Measurements from ENCODE around the gene ACTR3. TPM values are rescaled to one million over a fixed set of nuclear protein-coding genes. Genes with fewer than 3 reads are reported as not detected.

The ACTR3 gene
- polyA plus RNA-seq, 12 donors = 77.6 to 134 (median 109) TPM; not detected in 1

DNA sequence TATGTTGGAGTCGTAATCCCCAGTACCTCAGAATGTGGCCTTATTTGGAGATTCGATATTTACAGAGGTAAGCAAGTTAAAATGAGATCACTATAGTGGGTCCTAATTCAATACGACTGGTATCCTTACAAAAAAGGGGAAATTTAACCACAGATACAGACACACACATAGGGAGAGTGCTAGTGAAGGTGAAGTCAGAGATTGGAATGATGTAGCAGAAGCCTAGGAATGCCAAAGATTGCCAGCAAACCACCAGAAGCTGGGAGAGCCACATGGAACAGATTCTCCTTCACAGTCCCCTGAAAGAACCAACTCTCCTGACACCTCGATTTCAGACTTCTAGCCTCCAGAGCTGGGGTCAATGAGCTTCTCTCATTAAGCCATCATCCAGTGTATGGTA, 17.7 kb upstream of the ACTR3 start:
- no peak for DNase-seq

DNA sequence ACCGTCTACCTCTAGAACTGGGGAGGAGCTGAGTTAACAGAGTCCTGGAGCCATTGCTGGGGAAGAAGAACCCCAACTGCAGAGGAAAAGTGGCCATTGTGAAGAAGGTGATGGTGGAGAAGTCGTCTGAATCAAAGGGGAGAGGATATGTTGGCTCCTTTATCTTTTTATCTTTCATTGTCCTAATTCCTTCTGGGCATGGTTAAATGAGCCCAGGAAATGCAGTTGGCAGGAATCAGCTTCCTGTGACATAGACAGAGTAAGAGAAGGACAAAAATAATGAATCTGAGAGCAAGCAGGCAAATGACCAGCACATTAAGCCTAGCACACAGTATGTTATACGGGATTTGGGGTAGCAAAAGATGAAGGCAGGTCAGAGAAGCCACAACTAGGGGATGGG, 16.0 kb upstream of the ACTR3 start:
- no peak for DNase-seq

GRCh38 chr2:113875135-113875534, 14.8 kb upstream of the ACTR3 start:
- no peak for DNase-seq

GRCh38 chr2:113876503-113877387, 13.1 kb upstream of the ACTR3 start:
- no peak for DNase-seq

DNA sequence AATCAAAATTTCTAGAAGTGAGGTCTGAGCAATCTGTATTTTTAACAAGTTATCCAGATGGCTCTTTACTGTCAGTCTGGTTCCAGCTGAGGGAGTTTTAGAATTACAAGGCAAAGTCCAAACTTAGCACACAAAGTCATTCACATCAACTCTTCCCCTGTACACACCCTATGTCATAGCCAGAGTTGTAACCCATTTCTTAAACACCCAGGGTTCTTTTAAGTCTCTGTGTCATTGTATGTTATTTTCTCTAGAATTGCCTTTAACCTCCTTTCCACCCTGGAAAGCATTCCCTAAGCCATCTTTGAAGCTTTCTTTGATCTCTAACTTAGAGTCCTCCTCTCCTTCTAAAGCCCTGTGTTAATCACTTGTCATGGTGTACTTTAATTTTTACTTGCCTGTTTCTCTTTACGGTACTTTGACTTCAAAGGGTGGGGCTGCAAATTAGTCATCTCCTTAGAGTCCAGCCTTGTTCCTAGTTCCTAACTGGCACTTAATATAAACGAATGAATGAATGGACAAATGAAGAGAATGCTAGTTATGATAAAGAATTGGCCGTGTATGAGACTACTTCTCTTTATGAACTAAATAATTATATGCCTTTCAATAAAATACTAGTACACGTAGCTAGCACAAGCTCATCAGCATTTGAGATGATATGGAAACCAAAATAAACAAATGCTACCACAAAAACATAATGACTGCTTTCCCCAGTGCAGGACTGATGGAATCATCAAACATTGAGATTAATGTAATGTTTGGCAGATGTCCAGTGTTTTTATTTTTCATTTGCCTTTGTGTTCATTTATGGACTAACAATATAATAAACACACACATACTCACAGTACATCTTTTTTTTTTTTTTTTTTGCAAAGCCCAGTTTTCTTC, 11.9 kb upstream of the ACTR3 start:
- DNase-seq = no peak

DNA sequence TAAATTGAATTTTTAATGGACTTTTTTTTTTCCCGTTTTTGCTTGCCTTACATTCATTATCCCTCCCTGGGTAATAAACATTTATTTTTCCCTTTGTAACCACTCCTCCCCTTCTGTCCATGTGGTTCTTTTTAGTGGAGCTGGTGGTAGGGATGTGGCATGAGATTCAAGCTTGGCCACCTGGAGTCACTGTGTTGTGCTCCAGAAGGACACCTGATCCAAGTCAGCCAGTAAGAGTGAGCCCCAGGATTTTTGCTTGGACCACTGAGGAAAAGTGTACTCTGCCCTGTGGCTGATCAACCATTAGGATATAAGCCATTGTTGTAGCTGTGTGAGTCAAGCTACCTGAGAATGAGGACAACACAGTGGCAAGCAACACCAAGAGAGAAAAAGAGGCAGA, 11.1 kb upstream of the ACTR3 start:
- no peak for DNase-seq

DNA sequence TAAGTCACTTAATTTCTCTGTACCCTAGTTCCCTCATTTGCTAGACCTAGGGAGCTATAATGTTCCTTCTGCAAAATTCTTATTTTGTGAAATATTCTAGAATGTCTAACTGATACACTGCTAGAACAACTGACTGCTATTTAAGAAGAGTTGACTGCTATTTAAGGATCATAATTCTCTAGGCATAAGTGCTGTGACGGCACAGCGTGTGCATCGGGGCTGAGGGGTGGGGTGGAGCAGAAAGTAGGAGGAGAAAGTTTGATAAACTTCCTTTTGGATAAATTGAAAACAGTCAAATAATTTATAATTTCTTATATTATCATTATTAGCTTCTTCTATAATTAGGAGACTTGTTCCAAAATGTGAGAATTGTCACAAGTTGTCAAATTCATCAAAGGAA, 10.4 kb upstream of the ACTR3 start:
- DNase-seq = no peak

DNA sequence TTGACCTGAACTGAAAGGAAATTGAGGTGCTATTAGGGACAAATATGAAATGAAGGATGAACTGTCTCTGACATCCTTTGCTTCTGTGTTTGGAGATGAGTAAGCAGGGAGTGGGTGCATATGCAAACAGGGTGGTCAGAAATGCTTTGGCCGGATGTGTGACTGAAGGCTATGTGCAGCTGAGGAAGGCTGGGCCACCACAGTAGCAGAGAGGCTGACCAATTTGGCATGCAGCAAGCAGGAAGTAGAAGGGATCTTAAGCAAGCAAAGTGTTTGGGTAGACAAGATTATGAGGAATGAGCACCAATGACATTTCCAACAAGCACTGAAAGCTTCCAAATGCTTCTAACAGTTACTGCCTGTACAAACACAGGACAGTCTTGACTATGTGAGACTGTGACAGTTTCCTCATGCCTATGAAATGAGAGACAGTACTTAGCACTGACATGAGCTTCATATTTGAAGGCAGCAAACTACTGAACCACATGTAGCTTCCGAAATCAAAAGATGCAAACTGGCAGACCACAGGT, 3.3 kb upstream of the ACTR3 start:
- DNase-seq = no peak

GRCh38 chr2:113887009-113887792, 2.7 kb upstream of the ACTR3 start:
- DNase-seq = no peak

DNA sequence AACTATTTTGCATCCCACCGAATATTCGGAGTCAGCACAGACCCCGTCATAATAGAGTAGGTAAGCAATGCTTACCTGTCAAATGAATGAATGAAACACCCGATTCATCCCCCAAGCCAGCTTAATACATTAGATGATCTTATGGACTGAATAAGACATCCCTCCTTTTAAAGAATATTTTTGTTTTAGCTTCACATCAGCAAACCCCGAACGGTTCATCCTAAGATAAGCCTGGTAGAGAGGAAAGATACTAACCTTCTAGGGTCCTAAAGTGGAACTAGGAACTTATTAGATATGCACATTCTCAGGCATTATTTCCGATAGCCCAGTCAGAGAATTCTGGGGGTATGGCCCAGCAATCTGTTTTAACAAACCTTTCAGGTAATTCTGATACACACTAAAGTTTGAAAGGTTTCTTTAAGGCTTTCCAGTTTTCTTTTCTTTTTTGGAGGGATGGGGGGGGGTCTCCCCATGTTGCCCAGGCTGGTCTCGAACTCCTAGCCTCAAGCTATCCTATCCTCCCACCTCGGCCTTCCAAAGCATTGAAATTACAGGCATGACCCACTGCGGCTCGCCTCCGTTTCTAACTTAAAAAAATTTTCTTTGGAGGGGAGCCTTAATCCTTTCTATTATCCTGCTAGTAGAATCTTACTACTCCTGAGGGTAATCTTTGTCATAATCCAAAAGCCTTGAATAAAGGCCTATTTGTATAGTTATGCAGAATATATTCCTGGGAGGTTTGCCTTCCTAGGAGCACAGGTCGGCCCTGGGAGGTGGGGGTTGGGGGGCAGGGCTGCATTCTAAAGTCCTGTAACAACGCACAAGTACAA, 1.0 kb upstream of the ACTR3 start:
- DNase-seq = no peak

- peak; percentile 63 for DNase-seq
These were observed 655 bp downstream of the ACTR3 start for GRCh38 chr2:113890253-113891235.

DNA sequence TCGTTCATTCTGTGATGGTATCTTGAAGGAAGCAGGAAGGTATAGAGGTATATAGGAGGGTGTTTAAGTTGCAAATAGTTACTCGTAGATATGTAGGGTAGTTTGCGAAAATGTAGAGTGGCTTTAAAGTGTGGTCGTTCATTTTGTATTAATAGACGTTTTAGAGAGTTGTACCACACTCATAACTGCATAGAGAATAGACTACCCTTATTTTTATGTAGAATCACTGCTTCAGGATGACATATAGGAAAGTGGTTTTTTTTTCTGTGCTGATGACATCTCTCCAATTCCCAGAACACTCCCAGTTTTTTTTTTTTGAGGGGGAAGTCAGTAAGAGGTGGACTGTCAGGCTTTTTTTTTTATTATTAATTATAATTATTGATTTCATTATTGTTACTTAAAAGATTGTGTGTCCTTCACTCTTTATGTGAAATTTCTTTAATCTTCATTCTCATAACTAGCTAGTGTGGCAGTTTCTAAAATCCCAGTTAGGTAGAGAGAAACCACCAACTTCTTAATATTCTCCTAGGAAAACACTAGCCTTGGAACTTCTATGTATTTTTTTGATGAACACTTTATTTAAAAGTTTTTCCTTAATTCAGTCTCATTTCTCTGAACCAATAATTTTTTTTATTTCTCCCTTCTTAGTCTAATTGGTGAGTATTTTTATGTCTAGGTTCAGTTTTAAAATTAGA, 1.5 kb downstream of the ACTR3 start:
- DNase-seq = no peak

DNA sequence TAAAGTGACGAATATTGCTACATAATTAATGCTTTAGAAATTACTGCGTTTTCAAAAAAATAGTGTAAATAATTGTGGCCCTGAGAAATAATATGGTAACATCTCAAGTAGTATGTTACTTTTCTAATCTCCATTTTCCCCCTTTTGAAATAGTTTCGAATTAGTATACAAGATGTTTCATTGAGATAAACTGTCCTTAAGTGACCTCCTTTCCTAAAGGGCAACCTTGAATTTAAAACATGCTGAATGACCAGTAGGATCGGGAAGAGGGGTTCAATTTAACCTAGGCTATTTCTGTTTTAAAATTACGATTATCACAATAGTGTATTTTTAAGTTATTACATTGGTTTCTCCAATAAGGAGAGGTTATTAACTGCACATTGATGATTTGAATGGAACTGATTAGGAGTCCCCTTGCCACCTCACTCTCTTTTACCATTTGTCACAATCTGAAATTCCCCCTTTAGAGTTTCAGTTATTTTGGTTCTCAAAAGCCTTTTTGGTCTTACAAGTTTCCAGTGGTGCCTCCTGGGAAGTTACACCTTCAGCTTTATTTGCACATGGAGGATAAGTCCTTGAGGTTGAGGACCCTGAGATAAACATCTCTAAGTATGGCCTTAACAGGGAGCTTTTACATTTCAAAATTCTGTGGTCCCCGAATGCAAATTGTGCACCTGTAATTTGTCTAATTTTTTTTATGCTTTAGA, 2.3 kb downstream of the ACTR3 start:
- DNase-seq = no peak

- no peak for DNase-seq
These were observed 4.4 kb downstream of the ACTR3 start for GRCh38 chr2:113894156-113894743.

DNA sequence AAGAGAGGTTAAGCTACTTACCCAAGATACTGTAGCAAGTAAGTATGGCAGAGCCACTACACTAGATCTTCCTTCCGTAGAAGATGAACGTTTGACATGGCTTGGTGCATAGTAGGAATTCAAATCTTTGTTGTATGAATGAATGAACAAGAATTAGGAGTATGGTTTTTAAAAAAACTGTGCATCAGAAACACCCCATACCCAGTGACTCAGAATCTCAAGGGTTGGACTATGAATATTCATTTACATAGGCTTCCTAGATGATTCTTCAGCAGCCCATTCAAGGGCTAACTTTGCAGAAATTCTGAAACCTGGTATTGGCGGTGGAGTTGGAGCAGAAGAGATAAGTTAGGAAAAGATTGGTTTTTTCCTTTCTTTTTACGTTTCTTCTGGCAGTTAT, 5.4 kb downstream of the ACTR3 start:
- DNase-seq = no peak

DNA sequence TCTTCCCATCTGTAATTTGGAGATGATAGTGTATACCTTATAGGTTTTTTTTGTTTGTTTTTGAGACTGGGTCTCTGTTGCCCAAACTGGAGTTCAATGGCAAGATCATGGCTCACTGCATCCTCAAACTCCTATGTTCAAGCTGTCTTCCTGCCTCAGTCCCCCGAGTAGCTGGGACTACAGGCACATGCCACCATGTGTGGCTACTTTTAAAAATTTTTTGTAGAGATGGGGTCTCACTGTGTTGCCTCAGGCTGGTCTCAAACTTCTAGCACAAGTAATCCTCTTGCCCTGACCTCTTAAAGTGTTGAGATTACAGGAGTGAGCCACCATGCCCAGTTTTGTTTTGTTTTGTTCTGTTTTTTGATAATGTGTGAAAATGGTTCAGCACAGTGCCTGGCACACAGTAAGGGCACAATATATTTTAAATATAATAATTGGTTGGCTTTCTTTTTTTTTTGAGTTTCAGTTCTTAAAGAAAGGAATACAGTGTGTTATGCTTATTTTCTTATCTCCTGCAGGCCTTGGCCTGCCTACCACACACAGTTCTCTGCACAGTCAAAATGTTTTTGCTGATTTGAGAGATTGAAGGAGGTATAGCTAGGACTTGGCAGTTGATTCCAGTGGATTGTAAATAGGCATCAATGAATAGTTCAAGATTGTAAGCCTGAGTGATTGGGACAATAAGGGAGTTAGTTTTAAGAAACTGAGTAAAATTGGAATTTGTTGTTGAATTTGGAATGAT, 6.1 kb downstream of the ACTR3 start:
- no peak for DNase-seq

- DNase-seq = no peak
These were observed 6.9 kb downstream of the ACTR3 start for GRCh38 chr2:113896791-113897190.

Data from muscle of arm (tissue), 12 donors.